Mammary epithelial cell (primary cell): ENCODE data around the gene CHAF1A.

Source experiments
- EZH2 ChIP-seq: IDR thresholded peaks from 2 replicates; pipeline ENCODE4 v1.6.1; 2012; ENCODE audit warnings: low read length, inconsistent platforms, borderline replicate concordance
- TF ChIP-seq, protein P1 (sequence below), 2 donors: IDR thresholded peaks in 1 of 2; conservative IDR thresholded peaks in 1 of 2; 2 replicates each; pipeline ENCODE4 v1.5.1; 2011 to 2012; ENCODE audit warnings: inconsistent platforms in 2 of 2, low read length in 2 of 2, mild to moderate bottlenecking in 2 of 2, control low read depth in 1 of 2, low read depth in 1 of 2; ENCODE audit not compliant: insufficient read depth in 1 of 2; ENCODE audit errors: extremely low read depth in 1 of 2

DNA sequence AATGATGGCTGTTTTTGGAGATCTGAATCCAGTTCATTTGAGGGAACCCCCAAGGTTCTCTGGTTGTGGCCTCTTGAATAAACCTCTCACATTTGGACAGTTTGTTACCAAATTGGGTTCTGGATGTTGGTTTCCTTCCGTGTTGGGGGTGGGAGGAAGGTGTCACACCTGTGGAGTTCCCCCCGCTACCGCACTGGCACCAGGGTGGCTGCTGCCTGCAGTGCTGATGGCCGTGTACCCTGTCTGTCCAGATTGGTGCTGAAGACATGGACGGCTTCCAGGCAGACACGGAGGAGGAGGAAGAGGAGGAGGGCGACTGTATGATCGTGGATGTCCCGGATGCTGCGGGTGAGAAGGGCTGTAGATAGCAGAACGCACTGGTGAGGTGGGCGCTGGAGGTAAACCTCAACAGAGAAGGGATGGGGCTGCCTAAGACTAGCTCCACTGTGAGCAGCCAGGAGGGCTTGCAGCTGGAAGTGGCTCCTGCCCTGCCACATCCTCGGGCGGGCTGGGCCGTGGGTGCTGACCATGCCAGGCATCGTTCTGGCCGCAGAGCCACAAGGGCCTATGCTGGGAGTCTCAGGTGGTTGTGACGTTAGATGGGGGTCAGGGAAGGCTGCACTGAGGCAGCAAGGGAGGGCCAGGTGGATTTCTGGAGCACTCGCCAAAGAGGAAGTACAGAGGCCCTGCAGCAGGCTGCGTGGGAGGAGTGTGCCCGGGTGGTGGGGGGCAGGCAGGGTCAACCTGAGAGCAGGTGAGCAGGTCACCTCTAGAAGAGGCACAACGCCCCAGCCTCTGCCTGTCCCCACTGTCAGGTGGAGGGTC lies 39.8 kb downstream of the CHAF1A start:
- TF ChIP-seq, protein P1, sequence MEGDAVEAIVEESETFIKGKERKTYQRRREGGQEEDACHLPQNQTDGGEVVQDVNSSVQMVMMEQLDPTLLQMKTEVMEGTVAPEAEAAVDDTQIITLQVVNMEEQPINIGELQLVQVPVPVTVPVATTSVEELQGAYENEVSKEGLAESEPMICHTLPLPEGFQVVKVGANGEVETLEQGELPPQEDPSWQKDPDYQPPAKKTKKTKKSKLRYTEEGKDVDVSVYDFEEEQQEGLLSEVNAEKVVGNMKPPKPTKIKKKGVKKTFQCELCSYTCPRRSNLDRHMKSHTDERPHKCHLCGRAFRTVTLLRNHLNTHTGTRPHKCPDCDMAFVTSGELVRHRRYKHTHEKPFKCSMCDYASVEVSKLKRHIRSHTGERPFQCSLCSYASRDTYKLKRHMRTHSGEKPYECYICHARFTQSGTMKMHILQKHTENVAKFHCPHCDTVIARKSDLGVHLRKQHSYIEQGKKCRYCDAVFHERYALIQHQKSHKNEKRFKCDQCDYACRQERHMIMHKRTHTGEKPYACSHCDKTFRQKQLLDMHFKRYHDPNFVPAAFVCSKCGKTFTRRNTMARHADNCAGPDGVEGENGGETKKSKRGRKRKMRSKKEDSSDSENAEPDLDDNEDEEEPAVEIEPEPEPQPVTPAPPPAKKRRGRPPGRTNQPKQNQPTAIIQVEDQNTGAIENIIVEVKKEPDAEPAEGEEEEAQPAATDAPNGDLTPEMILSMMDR (conservative IDR thresholded peaks at IDR 0.05 in 1 of 2, IDR thresholded peaks at IDR 0.05 in 1 of 2; ENCODE audit: extremely low read depth in 1 of 2, insufficient read depth in 1 of 2, low read depth in 1 of 2, low read length in 2 of 2) = no peak
- TF ChIP-seq EZH2 = no peak
